Measurements from ENCODE around the gene ASRGL1.

GRCh38 chr11:62420882-62421281 is 83.6 kb downstream of the ASRGL1 start:
- TF ChIP-seq CTCF (IDR thresholded peaks at IDR 0.05) (no peak), POLR2A (IDR thresholded peaks at IDR 0.05) (no peak)
